Measurements from ENCODE around the gene OTOL1.

GRCh38 chr3:161474741-161475140 is 21.9 kb upstream of the OTOL1 start:
- TF ChIP-seq GATA3 (IDR thresholded peaks at IDR 0.05; ENCODE audit: low read depth, low read length), result no peak
- TF ChIP-seq GATA2 (IDR thresholded peaks at IDR 0.05; ENCODE audit: low read depth, low read length), result no peak
